Gastrocnemius medialis (tissue), 4 donors: ENCODE data around the gene TRAK1. TPM values are rescaled to one million over a fixed set of nuclear protein-coding genes. Genes with fewer than 3 reads are reported as not detected.
A peak's percentile ranks its signal among the peaks of the same experiment; 100 is the strongest.

Source experiments
- ATAC-seq, 2 donors: fragments of 150-250 bp; one replicate each; pipeline ENCODE4 v1.9.1; 2016
- DNase-seq, 2 donors: peaks; one replicate each; pipeline ENCODE4 v3.0.0-alpha.2; 2019
- H3K27ac ChIP-seq, 4 donors: fragments of 200-600 bp; sonication (generic); 1 replicate in 1 of 4; 2 replicates in 3 of 4; pipeline ENCODE4 v1.5.1; 2016 to 2018; ENCODE audit warnings: mild to moderate bottlenecking in 2 of 4, moderate library complexity in 1 of 4
- H3K27me3 ChIP-seq, 3 donors: fragments of 200-600 bp; sonication (generic) in 2 of 3; 1 replicate in 1 of 3; 2 replicates in 2 of 3; pipeline versions ENCODE4 v1.5.1 to v1.6.0; 2016 to 2019; ENCODE audit warnings: mild to moderate bottlenecking in 1 of 3, moderate library complexity in 1 of 3
- H3K36me3 ChIP-seq, 2 donors: fragments of 200-600 bp; sonication (generic) in 1 of 2; one replicate each; pipeline ENCODE4 v1.5.1; 2017 to 2018
- H3K4me1 ChIP-seq, 2 donors: fragments of 200-600 bp; sonication (generic) in 1 of 2; one replicate each; pipeline ENCODE4 v1.5.1; 2016 to 2017; ENCODE audit warnings: mild to moderate bottlenecking in 2 of 2
- H3K4me3 ChIP-seq, 4 donors: fragments of 200-600 bp; sonication (generic) in 3 of 4; 1 replicate in 1 of 4; 2 replicates in 3 of 4; pipeline ENCODE4 v1.5.1; 2016 to 2019; ENCODE audit warnings: mild to moderate bottlenecking in 2 of 4
- H3K9me3 ChIP-seq, 3 donors: fragments of 200-600 bp; sonication (generic) in 2 of 3; 1 replicate in 1 of 3; 2 replicates in 2 of 3; pipeline ENCODE4 v1.5.1; 2016 to 2019
- CTCF ChIP-seq, 5 experiments: fragments of 450-650 bp in 3 of 5; fragments of 200-600 bp in 2 of 5; sonication (generic) in 2 of 5; IDR thresholded peaks in 4 of 5; conservative IDR thresholded peaks in 1 of 5; 1 replicate in 4 of 5; 2 replicates in 1 of 5; pipeline ENCODE4 v1.5.1; 2016 to 2019; ENCODE audit warnings: antibody characterized with exemption in 5 of 5, mild to moderate bottlenecking in 3 of 5, moderate library complexity in 3 of 5
- POLR2A ChIP-seq, 2 donors: fragments of 450-650 bp; IDR thresholded peaks; one replicate each; pipeline ENCODE4 v1.6.1; 2017; ENCODE audit warnings: antibody characterized with exemption in 2 of 2, mild to moderate bottlenecking in 2 of 2, moderate library complexity in 2 of 2
- in situ Hi-C, 4 donors: fragments of 200-750 bp; cut with MboI; loops; one replicate each; pipeline versions ENCODE4 v1.15.0 to v1.8.0; 2017; ENCODE audit warnings: low sequenced_read_pairs in 4 of 4
- intact Hi-C: fragments of 100-400 bp; cut with DNase I; formaldehyde crosslinking; loops from one replicate; pipeline ENCODE4 v1.15.1; 2023; ENCODE audit warnings: low total_unique reads
- total RNA-seq, 4 donors: library from RNA; depleted of rRNA; stranded (reverse); fragments of >200 nt; gene quantifications; one replicate each; pipeline versions ENCODE4 v1.1.0 to v1.2.3, GENCODE V29; 2016

Gene TRAK1
- total RNA-seq, 4 donors from 2014 or later: 59.5 to 109 (median 98.6) TPM

GRCh38 chr3:42053476-42053875 is 37.7 kb upstream of the TRAK1 start:
- peak in 1 of 2 donors; percentile 54 for ATAC-seq
- Histone ChIP-seq H3K4me3 (no peak overlapping the region), H3K27ac (peak overlapping the region; percentile 88 to 94 (median 90)), H3K36me3 (no peaks in the 10 kb centered on the region), H3K27me3 (no peaks in the 10 kb centered on the region), H3K4me1 (peaks cover 66 to 74% of the 10 kb centered on the region in 2 donors), H3K9me3 (no peaks in the 10 kb centered on the region)
- in situ Hi-C loops: no loop called here
- peak in 1 of 2 donors; percentile 84 for DNase-seq
- no peak for TF ChIP-seq CTCF (IDR thresholded peaks at IDR 0.05 in 4 of 5, conservative IDR thresholded peaks at IDR 0.05 in 1 of 5)
- intact Hi-C loops: no loop called here

DNA sequence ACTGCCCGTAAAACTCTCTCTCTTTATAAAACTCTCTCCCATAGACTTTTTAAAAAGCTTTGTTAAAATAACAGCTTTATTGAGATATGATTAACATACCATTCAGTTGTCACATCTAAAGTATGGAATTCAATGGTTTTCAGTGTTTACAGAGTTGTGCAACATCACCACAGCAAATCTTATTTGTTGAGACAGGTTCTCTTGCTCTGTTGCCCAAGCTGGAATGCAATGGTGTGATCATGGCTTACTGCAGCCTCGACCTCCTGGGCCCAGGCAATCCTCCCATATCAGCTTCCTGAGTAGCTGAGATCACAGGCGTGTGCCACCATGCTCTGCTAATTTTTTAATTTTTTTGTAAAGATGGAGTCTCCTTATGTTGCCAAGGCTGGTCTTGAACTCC is 35.9 kb upstream of the TRAK1 start:
- in situ Hi-C loops: no loop called here

DNA sequence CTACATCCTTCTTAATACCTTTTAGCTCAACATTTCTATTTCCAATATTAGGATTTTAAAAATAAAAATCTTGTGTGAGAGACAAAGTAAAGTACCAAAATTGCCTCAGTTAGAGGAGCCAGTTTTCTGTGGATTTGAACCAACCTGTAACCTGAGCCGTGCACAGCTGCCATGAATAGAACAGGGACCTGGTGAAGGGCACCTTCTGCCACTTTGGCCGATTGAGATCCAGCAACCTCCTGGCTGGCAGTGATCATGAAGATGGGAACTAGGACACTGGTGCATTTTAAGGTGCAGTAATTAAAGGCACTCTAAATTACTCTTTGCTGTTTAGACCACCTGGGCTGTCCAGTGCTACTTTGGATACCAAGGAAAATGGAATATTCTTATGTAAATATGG is 34.3 kb upstream of the TRAK1 start:
- in situ Hi-C loops: no loop called here
- no peak overlapping the region for H3K4me3 ChIP-seq
- DNase-seq (peak; percentile 67 to 81), ATAC-seq (peak; percentile 33 to 49)
- H3K4me1 ChIP-seq: peaks cover 75 to 84% of the 10 kb centered on the region in 2 donors
- peak overlapping the region; percentile 88 to 94 (median 90) for H3K27ac ChIP-seq
- intact Hi-C loops: no loop called here
- H3K27me3 ChIP-seq: no peaks in the 10 kb centered on the region
- TF ChIP-seq POLR2A (IDR thresholded peaks at IDR 0.05): no peak
- no peak for TF ChIP-seq CTCF (IDR thresholded peaks at IDR 0.05 in 4 of 5, conservative IDR thresholded peaks at IDR 0.05 in 1 of 5)
- no peaks in the 10 kb centered on the region for H3K36me3 ChIP-seq
- H3K9me3 ChIP-seq: no peaks in the 10 kb centered on the region

More for the DNA sequence above, 35.9 kb upstream of the TRAK1 start:
- DNase-seq (no peak), ATAC-seq (no peak)
- Histone ChIP-seq H3K4me1 (peaks cover 71 to 83% of the 10 kb centered on the region in 2 donors), H3K36me3 (no peaks in the 10 kb centered on the region), H3K4me3 (no peak overlapping the region), H3K9me3 (no peaks in the 10 kb centered on the region), H3K27me3 (no peaks in the 10 kb centered on the region), H3K27ac (peak overlapping the region; percentile 88 to 94 (median 90))
- no peak for TF ChIP-seq CTCF (IDR thresholded peaks at IDR 0.05 in 4 of 5, conservative IDR thresholded peaks at IDR 0.05 in 1 of 5)
- no peak for TF ChIP-seq POLR2A (IDR thresholded peaks at IDR 0.05)
- intact Hi-C loops: no loop called here

GRCh38 chr3:42057561-42058211 is 33.5 kb upstream of the TRAK1 start:
- no peaks in the 10 kb centered on the region for H3K9me3 ChIP-seq
- in situ Hi-C loops (no loop called here), intact Hi-C loops (no loop called here)
- peaks cover 75 to 84% of the 10 kb centered on the region in 2 donors for H3K4me1 ChIP-seq
- TF ChIP-seq POLR2A (IDR thresholded peaks at IDR 0.05): no peak
- TF ChIP-seq CTCF (IDR thresholded peaks at IDR 0.05 in 4 of 5, conservative IDR thresholded peaks at IDR 0.05 in 1 of 5): no peak
- no peaks in the 10 kb centered on the region for H3K36me3 ChIP-seq
- no peaks in the 10 kb centered on the region for H3K27me3 ChIP-seq
- no peak for DNase-seq
- no peak overlapping the region for H3K4me3 ChIP-seq
- ATAC-seq: no peak
- H3K27ac ChIP-seq: peak overlapping the region; percentile 88 to 94 (median 90)
